ENCODE measurements around the gene DTWD2. TPM values are rescaled to one million over a fixed set of nuclear protein-coding genes. Genes with fewer than 3 reads are reported as not detected.
"Not testable (repeated sequence)": the region's sequence is repeated elsewhere in the genome, so short reads cannot be mapped to it uniquely, and the experiment has no call there.

DTWD2 gene
- total RNA-seq, 1 experiment from 2014 or later: 10.1 TPM

DNA sequence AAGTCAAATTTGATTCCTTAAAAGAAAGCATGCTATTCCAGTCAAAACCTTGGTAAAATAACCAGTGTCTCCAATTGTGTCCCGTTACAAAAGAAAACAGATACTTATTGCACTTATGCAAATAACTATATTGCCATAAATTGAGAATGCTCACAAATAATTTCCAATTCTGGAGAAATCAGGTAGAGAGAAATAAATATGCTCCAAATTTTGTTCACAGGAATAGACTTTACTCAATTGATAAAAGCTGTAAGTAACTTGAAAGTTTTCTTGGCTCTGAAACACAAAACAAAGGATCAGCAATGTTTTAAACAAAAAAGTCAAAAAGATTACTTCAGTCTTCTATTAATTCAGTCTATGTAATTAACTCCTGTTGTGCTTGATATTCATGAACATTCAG is 7.8 kb upstream of the DTWD2 start:
- H3K27ac Mint-ChIP-seq (ENCODE audit: low read depth, unreplicated experiment): no peak overlapping the region
- no peaks in the 10 kb centered on the region for H3K27me3 Mint-ChIP-seq (ENCODE audit: insufficient read depth, unreplicated experiment)
- ChIA-PET CTCF (interaction anchor here (0.7 to 1.1 kb wide), 3 partner anchors 8 to 339 kb away, joined by 3 read pairs; no protein-coding TSS in a partner anchor), POLR2A (interaction anchor here (0.7 to 2.1 kb wide), 2 partner anchors 9 to 11 kb away, joined by 3 to 5 read pairs; no protein-coding TSS in a partner anchor)
- DNase-seq (ENCODE audit: unreplicated experiment): no peak
- intact Hi-C loops (cut with micrococcal nuclease): no loop called here
- H3K4me1 Mint-ChIP-seq (ENCODE audit: insufficient read depth, unreplicated experiment): no peaks in the 10 kb centered on the region
- no peak for TF ChIP-seq CTCF (IDR thresholded peaks at IDR 0.05; ENCODE audit: unreplicated experiment)
- BruUV-seq (replicated peaks): no TSS peak
- H3K36me3 Mint-ChIP-seq (ENCODE audit: insufficient read depth, unreplicated experiment): no peaks in the 10 kb centered on the region
- no peak overlapping the region for H3K4me3 Mint-ChIP-seq (ENCODE audit: unreplicated experiment)
- no peaks in the 10 kb centered on the region for H3K9me3 Mint-ChIP-seq (ENCODE audit: unreplicated experiment)

DNA sequence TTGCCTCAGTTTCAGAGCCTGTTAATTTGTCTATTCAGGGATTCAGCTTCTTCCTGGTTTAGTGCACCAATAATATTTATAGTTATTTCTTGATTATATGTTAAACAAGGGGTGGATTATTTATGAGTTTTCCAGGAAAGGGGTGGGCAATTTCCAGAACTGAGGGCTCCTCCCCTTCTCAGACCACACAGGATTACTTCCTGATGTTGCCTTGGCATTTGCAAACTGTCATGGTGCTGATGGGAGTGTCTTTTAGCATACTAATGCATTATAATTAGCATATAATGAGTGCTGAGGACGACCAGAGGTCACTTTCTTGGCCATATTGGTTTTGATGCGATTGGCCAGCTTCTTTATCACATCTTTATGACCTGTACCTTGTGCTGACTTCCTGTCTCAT is 6.2 kb upstream of the DTWD2 start:
- DNase-seq (ENCODE audit: unreplicated experiment): no peak
- no peaks in the 10 kb centered on the region for H3K36me3 Mint-ChIP-seq (ENCODE audit: insufficient read depth, unreplicated experiment)
- intact Hi-C loops (cut with micrococcal nuclease): no loop called here
- H3K9me3 Mint-ChIP-seq (ENCODE audit: unreplicated experiment): no peaks in the 10 kb centered on the region
- no peak for TF ChIP-seq CTCF (IDR thresholded peaks at IDR 0.05; ENCODE audit: unreplicated experiment)
- H3K27ac Mint-ChIP-seq (ENCODE audit: low read depth, unreplicated experiment): no peak overlapping the region
- H3K4me1 Mint-ChIP-seq (ENCODE audit: insufficient read depth, unreplicated experiment): peaks cover under 1% of the 10 kb centered on the region
- BruUV-seq (replicated peaks): no TSS peak
- H3K27me3 Mint-ChIP-seq (ENCODE audit: insufficient read depth, unreplicated experiment): no peaks in the 10 kb centered on the region
- CTCF ChIA-PET: interaction anchor here (1.1 kb wide), 1 partner anchor 372 kb away, joined by 3 read pairs; no protein-coding TSS in a partner anchor
- POLR2A ChIA-PET: interaction anchor here (1.2 to 1.4 kb wide), 2 partner anchors 11 to 76 kb away, joined by 3 to 5 read pairs; partner anchors contain the start of gene DMXL1
- H3K4me3 Mint-ChIP-seq (ENCODE audit: unreplicated experiment): no peak overlapping the region

DNA sequence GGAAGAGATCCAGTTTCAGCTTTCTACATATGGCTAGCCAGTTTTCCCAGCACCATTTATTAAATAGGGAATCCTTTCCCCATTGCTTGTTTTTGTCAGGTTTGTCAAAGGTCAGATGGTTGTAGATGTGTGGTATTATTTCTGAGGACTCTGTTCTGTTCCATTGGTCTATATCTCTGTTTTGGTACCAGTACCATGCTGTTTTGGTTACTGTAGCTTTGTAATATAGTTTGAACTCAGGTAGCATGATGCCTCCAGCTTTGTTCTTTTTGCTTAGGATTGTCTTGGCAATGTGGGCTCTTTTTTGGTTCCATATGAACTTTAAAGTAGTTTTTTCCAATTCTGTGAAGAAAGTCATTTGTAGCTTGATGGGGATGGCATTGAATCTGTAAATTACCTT is 4.8 kb upstream of the DTWD2 start:
- H3K4me3 Mint-ChIP-seq (ENCODE audit: unreplicated experiment); DNase-seq (ENCODE audit: unreplicated experiment); intact Hi-C loops (cut with micrococcal nuclease); H3K27me3 Mint-ChIP-seq (ENCODE audit: insufficient read depth, unreplicated experiment); H3K9me3 Mint-ChIP-seq (ENCODE audit: unreplicated experiment); H3K27ac Mint-ChIP-seq (ENCODE audit: low read depth, unreplicated experiment); CTCF ChIA-PET; BruUV-seq (replicated peaks); H3K36me3 Mint-ChIP-seq (ENCODE audit: insufficient read depth, unreplicated experiment); POLR2A ChIA-PET: not testable (repeated sequence)
- H3K4me1 Mint-ChIP-seq (ENCODE audit: insufficient read depth, unreplicated experiment): peaks cover 10% of the 10 kb centered on the region

GRCh38 chr5:118992055-118992454 is 3.7 kb upstream of the DTWD2 start:
- H3K27me3 Mint-ChIP-seq (ENCODE audit: insufficient read depth, unreplicated experiment); H3K36me3 Mint-ChIP-seq (ENCODE audit: insufficient read depth, unreplicated experiment); intact Hi-C loops (cut with micrococcal nuclease); POLR2A ChIA-PET; DNase-seq (ENCODE audit: unreplicated experiment); H3K27ac Mint-ChIP-seq (ENCODE audit: low read depth, unreplicated experiment); H3K9me3 Mint-ChIP-seq (ENCODE audit: unreplicated experiment); BruUV-seq (replicated peaks); H3K4me3 Mint-ChIP-seq (ENCODE audit: unreplicated experiment): not testable (repeated sequence)
- CTCF ChIA-PET: interaction anchor here (0.7 kb wide), 1 partner anchor 745 kb away, joined by 3 read pairs; no protein-coding TSS in a partner anchor
- peaks cover 16% of the 10 kb centered on the region for H3K4me1 Mint-ChIP-seq (ENCODE audit: insufficient read depth, unreplicated experiment)

GRCh38 chr5:118990582-118990981 is 2.2 kb upstream of the DTWD2 start:
- CTCF ChIA-PET: interaction anchor here (3.9 kb wide), 1 partner anchor 421 kb away, joined by 49 read pairs; no protein-coding TSS in a partner anchor
- POLR2A ChIA-PET: interaction anchor here (0.7 to 5.8 kb wide), 2 partner anchors 80 to 421 kb away, joined by 3 to 37 read pairs; partner anchors contain the start of gene DMXL1
- no peak overlapping the region for H3K4me3 Mint-ChIP-seq (ENCODE audit: unreplicated experiment)
- peak; percentile 8 for DNase-seq (ENCODE audit: unreplicated experiment)
- H3K27me3 Mint-ChIP-seq (ENCODE audit: insufficient read depth, unreplicated experiment): no peaks in the 10 kb centered on the region
- no peaks in the 10 kb centered on the region for H3K9me3 Mint-ChIP-seq (ENCODE audit: unreplicated experiment)
- TF ChIP-seq CTCF (IDR thresholded peaks at IDR 0.05; ENCODE audit: unreplicated experiment): no peak
- no peak overlapping the region for H3K27ac Mint-ChIP-seq (ENCODE audit: low read depth, unreplicated experiment)
- H3K36me3 Mint-ChIP-seq (ENCODE audit: insufficient read depth, unreplicated experiment): no peaks in the 10 kb centered on the region
- peaks cover 24% of the 10 kb centered on the region for H3K4me1 Mint-ChIP-seq (ENCODE audit: insufficient read depth, unreplicated experiment)
- intact Hi-C loops (cut with micrococcal nuclease): no loop called here
- no TSS peak for BruUV-seq (replicated peaks)

Data from MCF 10A (cell line).